Lung (tissue), 12 donors: ENCODE data around the gene RAB22A. TPM values are rescaled to one million over a fixed set of nuclear protein-coding genes. Genes with fewer than 3 reads are reported as not detected.

Experiments used
- ATAC-seq: fragments of 200-7000 bp; cut with Tn5 transposase; one replicate; pipeline ENCODE4 v1.9.1; 2020; ENCODE audit warnings: moderate number of reproducible peaks; ENCODE audit not compliant: insufficient read depth, low FRiP score
- DNase-seq, 3 donors: peaks; one replicate each; pipeline ENCODE4 v3.0.0-alpha.2; 2013 to 2017
- H3K27ac ChIP-seq, 2 donors: one replicate each; pipeline ENCODE4 v1.5.1; 2013; ENCODE audit warnings: mild to moderate bottlenecking in 2 of 2, moderate library complexity in 2 of 2, control low read depth in 1 of 2, inconsistent platforms in 1 of 2, low read depth in 1 of 2, low read length in 1 of 2
- H3K27me3 ChIP-seq, 3 donors: one replicate each; pipeline ENCODE4 v1.5.1; 2013; ENCODE audit warnings: low read length in 2 of 3; ENCODE audit not compliant: control insufficient read depth in 3 of 3, insufficient read depth in 3 of 3
- H3K36me3 ChIP-seq, 4 donors: one replicate each; pipeline ENCODE4 v1.5.1; 2013; ENCODE audit warnings: low read length in 4 of 4, mild to moderate bottlenecking in 1 of 4, moderate library complexity in 1 of 4; ENCODE audit not compliant: control insufficient read depth in 4 of 4, insufficient read depth in 4 of 4
- H3K4me1 ChIP-seq, 5 donors: one replicate each; pipeline ENCODE4 v1.5.1; 2013; ENCODE audit warnings: low read length in 5 of 5, mild to moderate bottlenecking in 2 of 5, moderate library complexity in 1 of 5; ENCODE audit not compliant: control insufficient read depth in 5 of 5, insufficient read depth in 5 of 5
- H3K4me3 ChIP-seq: one replicate; pipeline ENCODE4 v1.5.1; 2013; ENCODE audit warnings: mild to moderate bottlenecking, control low read depth, moderate library complexity
- H3K9ac ChIP-seq, 2 donors: one replicate each; pipeline ENCODE4 v1.5.1; 2013; ENCODE audit warnings: low read length in 2 of 2, control low read depth in 1 of 2; ENCODE audit not compliant: insufficient read depth in 1 of 2
- H3K9me3 ChIP-seq, 4 donors: one replicate each; pipeline ENCODE4 v1.5.1; 2013; ENCODE audit warnings: low read length in 3 of 4, mild to moderate bottlenecking in 1 of 4, moderate library complexity in 1 of 4; ENCODE audit not compliant: control insufficient read depth in 4 of 4, insufficient read depth in 3 of 4
- CTCF ChIP-seq: IDR thresholded peaks from 2 replicates; pipeline ENCODE4 v1.5.1; 2012; ENCODE audit warnings: mild to moderate bottlenecking; ENCODE audit errors: control extremely low read depth, extremely low read depth
- WGBS, 2 donors: extraction: QIAGEN DNeasy Blood & Tissue Kit; methylation state at CpG; one replicate each; pipeline ENCODE4 v1.1.7; 2013; 5-methylcytosine and 5-hydroxymethylcytosine counted together
- polyA plus RNA-seq, 2 donors: library from polyadenylated mRNA; stranded (reverse); fragments of 200-250 nt; gene quantifications; one replicate each; pipeline ENCODE4 v1.2.1, GENCODE V29; 2013
- total RNA-seq, 2 donors: library from RNA; depleted of rRNA in 1 of 2; stranded (reverse); fragments of >200 nt in 1 of 2; gene quantifications; one replicate each; pipeline ENCODE4 v1.2.1, GENCODE V29; 2014 to 2021
- donor health status: control.
- donor health status: control.
- donor health status: Bipolar disorder and iron deficiency.
- donor health status: healthy.
- donor health status: DM: yes; HTN: yes; CAD: no.

RAB22A gene
- total and polyA plus RNA-seq, 4 donors: 6.0 to 25.1 (median 12.8) TPM

GRCh38 chr20:58416057-58416456 lies 106.5 kb downstream of the RAB22A start:
- peak in 2 of 3 donors; percentile 25 to 42 for DNase-seq
- TF ChIP-seq CTCF: no peak
- no peaks in the 10 kb centered on the region for H3K9me3 ChIP-seq
- H3K9ac ChIP-seq: no peak overlapping the region
- H3K27me3 ChIP-seq: no peaks in the 10 kb centered on the region
- WGBS, 2 donors: 79 to 84% methylated on average over 1 of the region's 1 CpG
- H3K27ac ChIP-seq: no peak overlapping the region
- H3K36me3 ChIP-seq: peaks cover 10 to 14% (median 11%) of the 10 kb centered on the region in 4 donors
- peaks cover 0 to 11% (median 0%) of the 10 kb centered on the region in 5 donors for H3K4me1 ChIP-seq
- no peak overlapping the region for H3K4me3 ChIP-seq
- ATAC-seq: no peak

- H3K4me3 ChIP-seq: no peak overlapping the region
- ATAC-seq (no peak), DNase-seq (no peak)
- peaks cover 10 to 17% (median 11%) of the 10 kb centered on the region in 4 donors for H3K36me3 ChIP-seq
- H3K9me3 ChIP-seq: no peaks in the 10 kb centered on the region
- H3K9ac ChIP-seq: no peak overlapping the region
- no peak for TF ChIP-seq CTCF
- peaks cover 0 to 11% (median 4%) of the 10 kb centered on the region in 5 donors for H3K4me1 ChIP-seq
- 42 to 45% methylated on average over 2 of the region's 2 CpGs for WGBS, 2 donors
- no peak overlapping the region for H3K27ac ChIP-seq
- H3K27me3 ChIP-seq: no peaks in the 10 kb centered on the region
These were observed 107.3 kb downstream of the RAB22A start for GRCh38 chr20:58416835-58417234.

Other genes with a start within 250 kb of the RAB22A start
- gene ANKRD60, start 81.1 kb upstream of the RAB22A start, total RNA-seq: not detected
- not detected for gene ANKRD60, start 81.1 kb upstream of the RAB22A start, polyA plus RNA-seq
- gene VAPB, start 79.5 kb downstream of the RAB22A start, total RNA-seq: 10 to 100 TPM; 24.6 to 44.7 TPM
- gene VAPB, start 79.5 kb downstream of the RAB22A start, polyA plus RNA-seq: 10 to 100 TPM; 21.3 to 23.5 TPM
- gene APCDD1L, start 205.7 kb downstream of the RAB22A start, total RNA-seq: under 1 TPM; 0.52 to 0.74 TPM
- gene APCDD1L, start 205.7 kb downstream of the RAB22A start, polyA plus RNA-seq: under 1 TPM; 0.02 to 0.10 TPM